GM13976 (cell line): Measurements from ENCODE around the gene CLDN10.

Source experiments
- DNase-seq: peaks from one replicate; pipeline ENCODE4 v3.0.0; 2012; ENCODE audit warnings: low spot score
- CTCF ChIP-seq: IDR thresholded peaks from 2 replicates; pipeline ENCODE4 v1.5.1; 2012; ENCODE audit warnings: borderline replicate concordance, mild to moderate bottlenecking; ENCODE audit not compliant: insufficient read depth; ENCODE audit errors: extremely low read depth, missing control alignments, control extremely low read depth
- in situ Hi-C: fragments of 300-500 bp; cut with MboI; formaldehyde crosslinking; loops from one replicate; pipeline ENCODE4 v1.12.0; 2022; ENCODE audit warnings: low sequenced_read_pairs, mixed read lengths, inconsistent platforms; ENCODE audit not compliant: unreplicated experiment

CLDN10 gene

GRCh38 chr13:95626768-95627167 is 74.2 kb downstream of the CLDN10 start:
- in situ Hi-C loops, result no loop called here
- no peak for DNase-seq
- no peak for TF ChIP-seq CTCF

- no peak for TF ChIP-seq CTCF
- in situ Hi-C loops, result no loop called here
Observed at GRCh38 chr13:95627590-95627989, 75.1 kb downstream of the CLDN10 start.

GRCh38 chr13:95628488-95628887 is 76.0 kb downstream of the CLDN10 start:
- DNase-seq, result no peak
- in situ Hi-C loops, result no loop called here
- no peak for TF ChIP-seq CTCF

More at GRCh38 chr13:95627590-95627989, 75.1 kb downstream of the CLDN10 start:
- no peak for DNase-seq

GRCh38 chr13:95629071-95629470 is 76.6 kb downstream of the CLDN10 start:
- no peak for TF ChIP-seq CTCF
- no peak for DNase-seq
- in situ Hi-C loops, result no loop called here
